ENCODE data around the gene TFB2M.

TFB2M gene

DNA sequence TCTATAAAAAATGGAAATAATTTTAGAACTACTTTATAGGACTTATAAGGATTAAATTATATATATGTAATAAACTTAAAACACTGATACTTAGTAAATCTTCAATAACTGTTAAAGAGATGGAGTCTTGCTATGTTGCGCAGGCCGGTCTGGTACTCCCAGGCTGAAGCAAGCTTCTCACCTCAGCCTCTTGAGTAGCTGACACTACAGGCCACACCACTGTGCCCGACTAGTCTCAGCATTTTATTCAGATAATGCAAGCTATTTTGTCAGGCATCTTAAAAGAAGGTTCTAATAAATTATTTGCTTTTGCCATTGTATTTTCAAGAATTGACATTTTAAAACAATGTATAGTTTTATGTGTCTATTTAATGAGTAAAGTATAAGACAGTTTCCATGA is 21.0 kb upstream of the TFB2M start:
- ChIA-PET CTCF (interaction anchor here (1.4 kb wide), 1 partner anchor 9 kb away, joined by 3 read pairs; no protein-coding TSS in a partner anchor), POLR2A (no interaction called here)
- DNase-seq (ENCODE audit: extremely low spot score), result no peak
- TF ChIP-seq, protein P1, sequence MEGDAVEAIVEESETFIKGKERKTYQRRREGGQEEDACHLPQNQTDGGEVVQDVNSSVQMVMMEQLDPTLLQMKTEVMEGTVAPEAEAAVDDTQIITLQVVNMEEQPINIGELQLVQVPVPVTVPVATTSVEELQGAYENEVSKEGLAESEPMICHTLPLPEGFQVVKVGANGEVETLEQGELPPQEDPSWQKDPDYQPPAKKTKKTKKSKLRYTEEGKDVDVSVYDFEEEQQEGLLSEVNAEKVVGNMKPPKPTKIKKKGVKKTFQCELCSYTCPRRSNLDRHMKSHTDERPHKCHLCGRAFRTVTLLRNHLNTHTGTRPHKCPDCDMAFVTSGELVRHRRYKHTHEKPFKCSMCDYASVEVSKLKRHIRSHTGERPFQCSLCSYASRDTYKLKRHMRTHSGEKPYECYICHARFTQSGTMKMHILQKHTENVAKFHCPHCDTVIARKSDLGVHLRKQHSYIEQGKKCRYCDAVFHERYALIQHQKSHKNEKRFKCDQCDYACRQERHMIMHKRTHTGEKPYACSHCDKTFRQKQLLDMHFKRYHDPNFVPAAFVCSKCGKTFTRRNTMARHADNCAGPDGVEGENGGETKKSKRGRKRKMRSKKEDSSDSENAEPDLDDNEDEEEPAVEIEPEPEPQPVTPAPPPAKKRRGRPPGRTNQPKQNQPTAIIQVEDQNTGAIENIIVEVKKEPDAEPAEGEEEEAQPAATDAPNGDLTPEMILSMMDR (IDR thresholded peaks at IDR 0.05; ENCODE audit: control extremely low read depth, extremely low read depth, low read depth, missing control alignments), result no peak

DNA sequence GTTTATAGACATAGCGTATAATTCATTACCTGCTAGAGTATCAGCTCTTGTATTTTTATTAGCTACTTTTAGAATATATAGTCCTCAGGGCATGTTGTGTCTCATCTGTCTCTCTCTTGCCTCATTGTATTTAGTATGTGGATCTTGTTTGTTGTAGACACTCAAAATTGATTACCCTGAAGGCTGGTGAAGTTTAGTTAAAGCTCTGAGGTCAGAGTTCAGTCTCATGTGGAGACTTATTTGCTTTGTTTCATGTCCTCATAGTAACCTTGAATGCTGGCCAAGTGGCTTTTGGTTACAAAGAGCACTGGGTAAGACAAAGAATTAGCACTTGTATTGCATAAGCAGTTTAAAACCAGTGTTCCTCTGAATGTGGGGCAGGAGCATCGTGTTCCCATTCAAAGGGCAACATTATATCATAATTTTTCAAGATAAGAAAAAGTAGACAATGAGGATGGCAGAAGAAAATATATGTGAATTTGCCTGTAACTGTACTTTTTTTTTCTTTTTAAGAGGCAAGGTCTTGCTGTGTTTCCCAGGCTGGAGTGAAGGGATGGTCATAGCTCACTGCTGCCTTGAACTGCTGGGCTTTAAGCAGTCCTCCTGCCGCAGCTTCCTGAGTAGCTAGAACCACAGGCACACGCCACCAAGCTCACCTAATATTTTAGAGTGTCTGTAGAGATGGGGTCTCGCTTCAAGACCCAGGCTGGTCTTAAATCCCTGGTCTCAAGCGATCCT is 17.6 kb upstream of the TFB2M start:
- POLR2A ChIA-PET, result interaction anchor here (1.0 kb wide), 1 partner anchor 16 kb away, joined by 3 read pairs; no protein-coding TSS in a partner anchor
- CTCF ChIA-PET, result interaction anchor here (1.3 kb wide), 1 partner anchor 10 kb away, joined by 6 read pairs; no protein-coding TSS in a partner anchor
- TF ChIP-seq, protein P1 (IDR thresholded peaks at IDR 0.05; ENCODE audit: control extremely low read depth, extremely low read depth, low read depth, missing control alignments), result no peak
- DNase-seq (ENCODE audit: extremely low spot score), result no peak

DNA sequence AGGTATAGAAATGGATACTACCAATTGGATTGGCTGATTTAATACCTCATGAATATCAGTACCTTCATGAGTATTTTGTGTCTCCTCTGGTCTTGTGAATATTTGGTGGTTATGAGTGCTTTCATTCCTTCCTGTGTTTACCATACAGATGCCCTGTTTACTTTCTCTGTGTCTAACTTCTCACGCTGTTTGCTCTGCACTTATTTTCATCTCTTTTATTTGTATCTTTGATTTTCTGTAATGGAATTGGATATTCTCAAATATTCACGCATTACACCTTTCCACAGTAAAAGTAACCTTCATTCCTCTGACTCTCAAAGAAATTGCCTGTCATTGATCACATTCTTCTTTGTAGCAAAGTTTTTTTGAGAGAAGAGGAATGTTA is 17.0 kb upstream of the TFB2M start:
- TF ChIP-seq, protein P1 (IDR thresholded peaks at IDR 0.05; ENCODE audit: control extremely low read depth, extremely low read depth, low read depth, missing control alignments), result no peak
- no peak for DNase-seq (ENCODE audit: extremely low spot score)
- ChIA-PET POLR2A (interaction anchor here (1.0 kb wide), 1 partner anchor 16 kb away, joined by 3 read pairs; no protein-coding TSS in a partner anchor), CTCF (interaction anchor here (1.3 kb wide), 1 partner anchor 11 kb away, joined by 6 read pairs; no protein-coding TSS in a partner anchor)

DNA sequence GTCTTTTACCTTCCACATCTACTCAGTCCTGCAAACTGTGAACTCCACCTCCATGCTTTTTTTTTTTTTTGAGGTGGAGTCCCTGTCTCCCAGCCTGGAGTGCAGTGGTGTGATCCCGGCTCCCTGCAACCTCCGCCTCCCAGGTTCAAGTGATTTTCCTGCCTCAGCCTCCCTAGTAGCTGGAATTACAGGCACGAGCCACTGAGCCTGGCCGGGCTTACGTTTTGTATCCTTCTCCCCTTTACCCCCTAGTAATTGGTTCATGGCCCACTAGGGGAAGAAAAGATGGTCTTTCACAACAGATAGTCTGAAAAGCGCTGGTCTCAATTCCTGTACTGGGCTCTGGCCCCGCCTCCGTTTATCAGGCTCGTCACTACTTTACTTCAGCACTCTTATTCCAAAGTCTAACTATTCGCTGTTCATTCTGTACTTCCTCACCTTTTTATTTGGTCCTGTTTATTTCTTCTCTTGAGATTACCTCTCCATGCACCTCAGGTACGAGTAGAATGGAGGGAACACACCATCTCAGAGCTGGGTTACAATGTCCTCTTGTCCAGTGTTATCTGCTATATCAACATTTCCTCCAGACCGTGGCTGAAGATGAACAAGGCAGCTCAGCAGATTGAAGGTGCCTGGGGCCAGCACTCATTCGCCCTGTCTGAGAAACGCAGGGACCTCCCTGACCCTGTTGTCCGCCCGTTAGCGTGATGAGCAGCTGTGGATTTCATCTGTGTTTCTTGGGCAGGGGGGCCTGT is 16.4 kb upstream of the TFB2M start:
- ChIA-PET POLR2A (interaction anchor here (0.9 to 1.0 kb wide), 2 partner anchors 17 to 930 kb away, joined by 3 to 4 read pairs; no protein-coding TSS in a partner anchor), CTCF (interaction anchor here (1.0 to 1.3 kb wide), 2 partner anchors 11 to 84 kb away, joined by 4 to 6 read pairs; no protein-coding TSS in a partner anchor)
- DNase-seq (ENCODE audit: extremely low spot score), result no peak
- TF ChIP-seq, protein P1 (IDR thresholded peaks at IDR 0.05; ENCODE audit: control extremely low read depth, extremely low read depth, low read depth, missing control alignments), result no peak

DNA sequence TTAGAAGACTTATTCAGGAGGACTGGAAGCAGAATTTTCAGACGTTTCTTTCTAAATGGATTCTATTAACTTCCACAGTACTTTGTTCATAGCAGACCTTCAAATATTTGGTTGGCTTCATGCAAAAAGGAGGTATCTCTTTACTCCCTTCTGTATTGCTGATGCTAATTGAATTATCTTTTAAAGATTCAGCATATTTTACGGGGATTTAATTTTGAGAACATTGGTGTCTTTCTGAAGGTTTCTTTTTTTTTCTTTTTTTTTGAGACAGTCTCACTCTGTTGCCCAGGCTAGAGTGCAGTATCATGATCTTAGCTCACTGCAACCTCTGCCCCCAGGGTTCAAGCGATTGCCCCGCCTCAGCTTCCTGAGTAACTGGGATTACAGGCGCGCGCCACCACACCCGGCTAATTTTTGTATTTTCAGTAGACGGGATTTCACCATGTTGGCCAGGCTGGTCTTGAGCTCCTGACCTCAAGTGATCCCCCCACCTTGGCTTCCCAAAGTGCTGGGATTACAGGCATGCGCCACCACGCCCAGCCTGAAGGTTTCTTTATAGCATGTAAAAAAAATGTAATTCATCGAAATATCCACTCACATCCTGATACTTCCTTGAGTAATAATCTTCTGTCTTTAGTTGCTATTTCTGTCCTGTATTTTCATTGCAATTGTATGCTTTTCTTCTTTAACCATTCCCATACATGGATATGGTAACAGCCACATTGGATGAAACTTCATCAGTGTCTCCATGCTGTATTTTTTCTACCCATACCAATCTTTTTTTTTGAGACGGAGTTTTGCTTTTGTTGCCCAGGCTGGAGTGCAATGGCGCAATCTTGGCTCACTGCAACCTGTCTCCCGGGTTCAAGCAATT is 14.7 kb upstream of the TFB2M start:
- CTCF ChIA-PET, result interaction anchor here (2.2 to 2.3 kb wide), 2 partner anchors 10 to 63 kb away, joined by 6 read pairs; no protein-coding TSS in a partner anchor
- DNase-seq (ENCODE audit: extremely low spot score), result no peak
- POLR2A ChIA-PET, result interaction anchor here (1.7 kb wide), 1 partner anchor 14 kb away, joined by 11 read pairs; the partner anchor contains the start of genes CNST and TFB2M
- TF ChIP-seq, protein P1 (IDR thresholded peaks at IDR 0.05; ENCODE audit: control extremely low read depth, extremely low read depth, low read depth, missing control alignments), result no peak

Measured in GM10248 (cell line).